HG03060 (cell line): ENCODE measurements around the gene CTRB1.

Source experiments
- ATAC-seq: cut with Tn5 transposase; IDR thresholded peaks from one replicate; pipeline ENCODE4 v1.9.1; 2021; ENCODE audit warnings: low read depth, moderate number of reproducible peaks; ENCODE audit not compliant: unreplicated experiment

CTRB1 gene

DNA sequence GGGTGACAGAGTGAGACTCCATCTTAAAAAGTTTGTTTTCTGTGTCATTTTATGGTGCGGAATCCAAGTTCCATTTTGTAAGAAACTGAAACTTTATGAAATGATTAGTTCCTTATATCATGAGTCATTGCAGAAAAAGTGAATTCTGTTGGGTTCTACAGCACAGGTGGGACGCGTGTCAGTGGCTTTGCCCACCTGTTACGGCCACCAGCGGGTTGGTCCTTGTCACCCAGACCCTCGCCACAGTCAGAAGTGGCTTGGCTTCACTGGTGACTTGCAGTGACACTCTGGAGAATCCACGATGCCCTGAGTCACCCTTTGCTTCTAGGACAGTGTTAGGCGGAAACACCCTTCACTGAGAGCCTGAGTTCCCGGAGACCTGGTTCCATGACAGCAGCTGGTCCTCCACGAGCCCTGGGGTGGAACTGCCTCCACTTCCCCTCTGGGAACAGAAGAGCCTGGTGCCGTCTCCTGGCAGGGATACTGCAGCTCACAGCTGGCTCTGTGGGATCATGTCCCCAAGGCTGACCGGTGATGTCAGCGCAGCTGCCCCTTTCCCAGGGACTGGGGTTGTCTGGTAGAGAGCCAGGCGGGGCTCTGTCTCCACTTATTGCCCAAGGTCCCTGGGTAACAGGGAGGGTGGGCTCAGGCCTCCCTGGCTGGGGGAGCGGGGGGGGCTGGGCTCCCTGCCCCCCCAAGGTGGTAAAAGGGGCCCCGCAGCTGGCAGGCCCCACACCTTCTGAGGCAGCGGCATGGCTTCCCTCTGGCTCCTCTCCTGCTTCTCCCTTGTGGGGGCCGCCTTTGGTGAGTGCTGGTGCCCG lies at the start of gene CTRB1:
CTRB1 (plus strand) TSS at position 733 of the 821 bp plus-strand sequence; CDS start at position 753, 20 bp downstream.
- peak; percentile 69 for ATAC-seq

DNA sequence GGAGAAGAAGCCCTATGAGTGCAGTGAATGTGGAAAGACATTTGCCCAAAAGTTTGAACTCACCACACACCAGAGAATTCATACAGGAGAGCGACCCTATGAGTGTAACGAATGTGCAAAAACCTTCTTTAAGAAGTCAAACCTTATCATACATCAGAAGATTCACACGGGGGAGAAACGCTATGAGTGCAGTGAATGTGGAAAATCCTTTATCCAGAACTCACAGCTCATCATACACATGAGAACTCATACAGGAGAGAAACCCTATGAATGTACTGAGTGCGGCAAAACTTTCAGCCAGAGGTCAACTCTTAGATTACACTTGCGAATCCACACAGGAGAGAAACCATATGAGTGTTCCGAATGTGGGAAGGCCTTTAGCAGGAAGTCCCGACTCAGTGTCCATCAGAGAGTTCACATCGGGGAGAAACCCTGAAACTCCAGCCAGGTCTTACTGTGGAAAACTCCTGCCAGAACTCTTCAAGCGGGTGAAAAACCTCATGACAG lies 48.8 kb upstream of the CTRB1 start:
- no peak for ATAC-seq

DNA sequence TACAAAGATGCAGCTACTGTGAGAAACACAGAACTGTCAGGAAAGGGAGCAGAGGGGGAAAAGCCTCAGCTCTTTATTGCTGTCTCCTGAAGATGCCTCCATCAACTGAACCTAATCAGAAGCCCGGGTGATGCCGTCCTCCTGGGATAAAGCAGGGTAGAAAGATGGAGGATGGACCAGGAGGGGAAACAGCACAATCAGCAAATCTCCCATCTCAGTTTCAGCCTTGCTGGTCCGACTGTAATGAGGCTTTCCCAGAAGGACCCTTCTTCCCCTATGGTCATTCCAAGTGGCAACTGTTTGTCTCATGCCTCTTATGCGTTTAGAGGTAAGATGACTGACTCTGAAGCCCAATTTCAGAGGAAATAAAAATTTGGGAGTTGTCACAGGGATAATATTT lies 46.2 kb upstream of the CTRB1 start:
- no peak for ATAC-seq

DNA sequence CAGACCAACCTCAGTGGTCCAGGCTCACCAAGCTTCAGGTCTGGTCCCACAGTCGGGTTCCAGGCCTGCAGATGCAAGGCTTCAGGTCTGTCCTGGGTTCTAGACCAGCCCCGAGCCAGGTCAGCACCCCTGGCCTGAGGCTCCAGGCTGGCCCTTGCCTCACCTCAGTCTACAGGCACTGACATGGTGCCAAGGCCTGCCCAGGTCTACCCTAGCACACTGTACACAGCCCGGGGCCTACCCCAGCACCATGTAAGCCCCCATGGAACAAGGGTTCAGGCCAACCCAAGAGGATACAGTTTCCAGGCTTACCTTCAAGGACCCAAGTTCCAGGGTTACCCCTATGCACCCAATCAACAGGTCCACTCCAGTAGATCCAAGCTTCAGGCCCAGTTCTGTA lies 43.7 kb upstream of the CTRB1 start:
- ATAC-seq: no peak

DNA sequence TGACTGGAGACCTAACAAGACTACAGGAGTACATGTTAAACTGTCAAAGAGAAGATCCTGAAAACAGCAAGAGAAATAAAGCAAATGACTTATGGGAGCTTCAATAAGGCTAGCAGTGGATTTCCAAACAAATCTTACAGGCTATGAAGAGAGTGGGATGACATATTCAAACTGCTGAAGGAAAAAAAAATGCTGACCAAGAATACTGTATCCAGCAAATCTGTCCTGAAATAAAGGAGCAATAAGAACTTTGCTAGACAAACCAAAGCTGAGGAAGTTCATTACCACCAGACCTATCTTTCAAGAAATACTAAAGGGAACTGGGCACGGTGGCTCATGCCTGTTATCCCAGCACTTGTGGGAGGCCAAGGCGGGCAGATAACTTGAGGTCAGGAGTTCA lies 41.9 kb upstream of the CTRB1 start:
- no peak for ATAC-seq

DNA sequence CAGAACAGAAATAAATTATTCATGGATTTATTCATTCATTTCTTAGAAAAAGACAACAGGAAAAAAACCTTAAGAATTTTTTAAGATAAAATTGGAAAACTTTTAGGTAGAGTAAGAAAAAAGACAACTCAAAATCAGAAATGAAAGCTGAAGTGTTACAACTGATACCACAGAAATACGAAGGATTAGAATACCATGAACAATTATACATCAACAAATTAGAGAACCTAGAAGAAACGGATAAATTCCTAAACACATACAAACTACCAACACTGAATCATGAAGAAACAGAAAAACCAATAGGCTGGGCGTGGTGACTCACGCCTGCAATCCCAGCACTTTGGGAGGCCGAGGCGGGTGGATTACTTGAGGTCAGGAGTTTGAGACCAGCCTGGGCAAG lies 39.6 kb upstream of the CTRB1 start:
- ATAC-seq: no peak

DNA sequence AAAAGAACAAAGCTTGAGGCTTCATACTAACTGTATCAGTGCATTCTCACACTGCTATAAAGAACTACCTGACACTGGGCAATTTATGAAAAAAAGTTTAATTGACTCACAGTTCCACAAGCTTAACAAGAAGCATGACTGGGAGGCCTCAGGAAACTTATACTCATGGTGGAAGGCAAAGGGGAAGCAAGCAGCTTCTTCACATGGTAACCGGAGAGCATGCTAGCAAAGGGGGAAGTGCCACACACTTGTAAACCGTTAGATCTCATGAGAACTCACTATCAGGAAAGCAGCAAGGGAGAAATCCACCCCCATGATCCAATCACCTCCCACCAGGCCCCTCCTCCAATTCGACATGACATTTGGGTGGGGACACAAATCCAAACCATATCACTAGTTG lies 37.2 kb upstream of the CTRB1 start:
- no peak for ATAC-seq

DNA sequence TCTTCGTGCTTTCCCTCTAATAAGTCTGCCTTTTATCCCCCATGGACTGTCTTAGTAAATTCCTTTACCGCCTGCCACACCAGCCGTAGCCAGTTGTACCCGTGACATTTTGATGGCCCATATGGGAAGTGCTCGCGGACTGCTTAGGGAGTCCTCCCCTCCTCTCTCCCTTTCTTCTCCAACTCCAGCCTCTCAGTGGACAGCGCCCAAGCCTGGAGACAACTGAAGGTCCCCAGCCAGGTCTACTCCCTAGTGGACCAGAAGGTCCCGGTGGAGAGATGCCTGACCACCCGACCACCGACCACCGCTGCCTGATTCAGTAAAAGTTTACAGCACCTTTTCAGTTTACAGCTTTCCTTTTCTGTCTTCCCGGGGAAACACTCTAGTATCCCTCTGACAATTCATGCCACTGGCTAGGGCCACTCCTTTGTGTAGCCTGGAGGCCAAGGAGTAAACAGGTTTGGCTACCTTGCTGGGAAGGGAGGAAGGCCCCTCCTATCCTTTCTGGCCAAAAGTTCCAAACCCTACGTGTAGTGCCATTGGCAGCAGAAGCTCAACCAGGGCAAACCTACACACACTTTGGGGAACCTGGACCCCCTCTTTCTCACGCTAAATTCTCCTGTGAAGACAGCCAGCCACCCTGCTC lies 29.8 kb upstream of the CTRB1 start:
- ATAC-seq: no peak

DNA sequence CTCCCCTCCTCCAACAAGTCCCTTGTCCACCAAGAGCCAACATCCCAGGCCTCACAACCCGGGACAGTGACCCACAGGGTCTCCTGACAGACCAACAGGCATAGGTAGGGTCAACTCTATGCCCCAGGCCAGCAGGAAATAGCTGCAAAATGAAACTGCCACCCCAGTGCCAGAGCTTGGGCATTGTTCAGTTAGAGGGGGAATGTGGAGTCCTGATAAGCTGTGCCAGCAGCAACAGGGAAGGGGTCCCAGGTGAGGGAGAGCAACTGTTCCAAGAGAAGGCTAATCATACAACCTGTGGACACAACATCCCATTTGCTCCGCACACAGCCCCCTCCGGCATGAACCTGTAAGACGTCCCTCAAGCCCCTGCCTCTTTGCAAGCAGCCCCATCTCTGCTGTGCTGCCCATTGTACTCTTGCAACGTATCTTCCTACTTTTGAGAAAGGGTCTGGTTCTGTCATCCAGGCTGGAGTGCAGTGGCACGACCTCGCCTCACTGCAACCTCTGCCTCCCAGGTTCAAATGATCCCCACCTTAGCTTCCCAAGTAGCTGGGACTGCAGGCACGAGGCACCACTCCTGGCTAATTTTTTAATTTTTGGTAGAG lies 29.0 kb upstream of the CTRB1 start:
- no peak for ATAC-seq

DNA sequence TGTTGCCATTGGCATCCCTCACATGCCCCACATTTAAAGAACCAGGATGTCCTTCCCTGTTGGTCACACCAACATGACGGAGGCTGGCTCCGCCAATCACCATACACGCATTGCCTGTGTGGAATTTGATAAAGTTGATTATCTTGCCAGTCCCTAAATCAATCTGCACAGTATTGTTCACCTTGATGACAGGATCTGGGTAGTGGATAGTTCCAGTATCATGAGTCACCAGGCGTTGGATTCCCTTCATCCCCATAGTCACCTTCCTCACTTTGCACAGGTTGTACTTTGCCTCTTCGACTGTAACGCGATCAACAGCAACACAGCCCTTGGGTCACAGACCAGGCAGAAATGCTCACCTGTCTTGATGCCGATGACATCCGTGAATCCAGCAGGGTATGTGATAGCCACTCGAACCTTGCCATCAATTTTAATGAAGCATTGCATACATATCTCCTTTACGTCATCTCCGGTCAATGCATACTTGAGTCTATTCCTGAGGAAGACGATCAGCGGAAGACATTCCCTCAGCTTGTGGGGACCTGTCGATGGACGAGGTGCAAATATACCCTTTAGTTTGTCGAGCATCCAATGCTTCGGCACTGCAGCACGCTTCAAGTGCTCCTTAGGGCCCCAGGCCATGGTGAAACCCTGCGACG lies 26.1 kb upstream of the CTRB1 start:
- ATAC-seq: no peak

DNA sequence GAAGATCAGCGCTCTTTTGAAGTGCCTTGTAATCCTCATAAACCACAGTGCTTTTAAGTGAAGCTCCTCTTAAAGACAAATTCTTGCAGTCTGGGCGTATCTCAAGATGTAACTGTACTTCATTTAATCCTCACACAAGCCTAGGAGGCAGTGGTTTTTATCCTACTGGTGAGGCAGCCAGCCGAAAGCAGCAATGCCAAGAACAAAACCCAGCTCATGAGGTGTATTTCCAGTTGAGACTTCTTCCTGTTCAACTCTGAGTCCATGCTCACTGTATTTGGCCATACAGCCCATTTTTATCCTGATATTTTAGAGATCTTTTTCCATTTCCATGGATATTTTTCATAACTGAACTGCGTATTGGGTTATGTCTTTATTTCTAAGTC lies 25.5 kb upstream of the CTRB1 start:
- no peak for ATAC-seq

DNA sequence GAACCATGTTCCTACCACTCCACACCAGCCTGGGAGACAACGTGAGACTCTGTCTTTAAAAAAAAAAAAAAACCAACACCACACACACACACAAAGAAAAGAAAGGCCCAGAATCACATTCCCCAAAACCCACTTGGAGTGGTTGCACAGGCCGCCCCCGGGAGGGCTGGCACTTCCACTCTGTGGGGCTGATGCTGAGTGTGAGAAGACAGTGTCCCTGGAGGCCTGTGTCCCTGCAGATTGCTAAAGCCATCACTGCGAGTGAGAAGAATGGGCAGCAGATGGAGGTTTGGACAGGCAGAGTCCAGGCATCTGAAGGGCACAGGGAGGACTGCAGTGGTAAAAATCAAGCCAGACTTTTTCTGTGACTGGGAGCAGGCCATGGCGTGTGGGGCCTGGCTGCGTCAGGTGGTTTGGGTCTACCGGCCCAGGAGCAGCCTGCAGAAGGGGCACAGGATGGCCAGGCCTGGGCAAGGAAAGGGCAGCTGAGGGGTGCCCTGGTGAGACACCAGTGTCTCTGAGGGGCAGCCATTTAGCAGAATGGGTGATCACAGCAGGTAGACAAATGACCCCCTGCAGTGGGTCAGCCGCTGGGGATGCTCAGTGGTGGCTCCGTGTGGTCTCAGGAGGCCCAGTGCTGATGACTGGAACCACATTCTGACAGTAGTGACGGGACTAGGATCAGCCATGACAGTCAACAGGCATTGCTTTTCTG lies 24.9 kb upstream of the CTRB1 start:
- ATAC-seq: no peak

DNA sequence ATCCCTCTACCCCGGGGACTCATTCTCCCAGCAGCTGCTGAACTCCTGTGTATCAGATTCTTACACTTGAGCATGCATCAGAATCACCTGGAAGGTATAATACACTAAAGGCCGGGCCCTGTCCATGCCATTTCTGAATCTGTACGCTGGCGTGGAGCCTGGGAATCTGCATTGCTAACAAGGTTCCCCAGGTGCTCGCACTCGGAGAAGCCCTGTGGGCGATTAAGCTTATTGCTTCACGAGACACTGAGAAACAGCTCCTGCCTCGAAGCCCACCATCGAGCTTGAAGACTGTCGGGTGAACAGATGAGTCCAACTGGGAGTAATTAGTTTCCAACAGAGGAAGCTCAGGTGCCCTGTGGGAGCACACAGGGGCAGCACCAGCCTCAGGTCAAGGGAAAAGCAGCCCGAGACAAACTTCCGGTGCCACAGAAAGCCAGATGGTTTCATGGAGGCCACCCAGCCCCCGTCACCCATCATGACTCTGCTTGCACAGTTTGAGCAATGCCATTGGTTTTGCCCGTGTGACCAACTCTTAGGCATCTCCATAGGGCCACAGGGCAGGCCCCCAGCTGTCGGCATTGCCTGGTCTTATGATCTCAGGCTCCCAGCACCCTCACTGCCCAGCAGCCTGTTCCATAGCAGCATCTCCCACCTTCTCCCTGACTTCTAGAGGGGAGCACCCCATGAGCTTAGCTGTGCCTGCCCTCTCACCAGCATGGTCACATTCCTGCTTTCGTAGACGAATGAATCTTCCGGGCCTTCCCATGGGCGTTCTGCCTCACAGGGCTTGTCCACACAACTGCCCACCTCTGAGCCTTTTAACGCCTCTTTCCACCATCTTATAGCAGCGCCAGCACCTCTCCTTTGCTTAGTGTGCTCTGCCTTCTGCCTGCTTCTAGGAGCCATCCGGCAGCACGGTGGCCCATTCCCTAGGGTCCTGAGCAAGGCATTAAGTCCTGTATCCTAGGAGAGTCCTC lies 22.7 kb upstream of the CTRB1 start:
- no peak for ATAC-seq

DNA sequence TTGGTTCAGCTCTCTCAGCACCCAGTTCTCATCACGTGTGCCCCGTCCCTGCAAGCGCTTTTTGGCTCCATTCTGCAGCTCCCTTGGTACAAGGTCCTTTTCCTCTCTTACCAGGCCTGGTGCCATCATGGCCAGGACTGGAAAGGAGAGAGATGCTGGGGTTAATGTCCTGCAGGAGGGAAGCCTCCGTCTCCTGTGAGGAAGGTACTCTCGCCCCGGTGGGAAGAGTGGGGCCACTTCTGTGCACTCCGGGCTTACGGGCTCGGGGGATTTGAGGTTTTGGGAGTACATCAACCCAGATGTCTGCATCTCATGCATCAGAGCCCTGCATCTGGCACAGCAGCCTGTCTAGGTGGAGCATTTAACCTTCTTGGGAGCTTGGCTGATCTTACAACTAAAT lies 22.0 kb upstream of the CTRB1 start:
- ATAC-seq: no peak

DNA sequence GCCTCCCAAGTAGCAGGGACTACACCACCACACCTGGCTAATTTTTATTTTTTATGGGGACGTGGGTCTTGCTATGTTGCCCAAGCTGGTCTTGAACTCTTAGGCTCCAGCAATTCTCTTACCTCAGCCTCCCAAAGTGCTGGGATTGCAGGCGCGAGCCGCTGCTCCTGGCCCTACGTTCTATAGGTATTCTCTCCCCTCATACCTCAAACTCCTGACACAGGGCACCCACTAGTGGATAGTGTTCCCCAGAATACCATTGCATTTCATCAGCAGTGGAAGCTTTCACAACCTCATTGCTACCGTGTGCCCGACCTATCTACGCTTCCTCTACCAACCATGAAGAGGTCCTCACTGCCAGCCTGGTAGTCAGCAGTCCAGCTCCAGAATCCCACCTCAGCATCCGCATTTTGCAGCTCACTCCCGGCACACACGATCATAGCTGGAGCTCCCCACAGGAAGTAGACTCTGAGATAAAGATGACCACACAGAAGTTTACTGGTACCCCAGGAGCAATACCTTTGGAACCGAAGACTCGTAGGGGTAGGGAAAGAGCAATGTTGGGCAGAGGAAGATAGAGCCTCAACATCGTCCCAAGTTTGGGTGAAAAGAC lies 21.2 kb upstream of the CTRB1 start:
- ATAC-seq: no peak

DNA sequence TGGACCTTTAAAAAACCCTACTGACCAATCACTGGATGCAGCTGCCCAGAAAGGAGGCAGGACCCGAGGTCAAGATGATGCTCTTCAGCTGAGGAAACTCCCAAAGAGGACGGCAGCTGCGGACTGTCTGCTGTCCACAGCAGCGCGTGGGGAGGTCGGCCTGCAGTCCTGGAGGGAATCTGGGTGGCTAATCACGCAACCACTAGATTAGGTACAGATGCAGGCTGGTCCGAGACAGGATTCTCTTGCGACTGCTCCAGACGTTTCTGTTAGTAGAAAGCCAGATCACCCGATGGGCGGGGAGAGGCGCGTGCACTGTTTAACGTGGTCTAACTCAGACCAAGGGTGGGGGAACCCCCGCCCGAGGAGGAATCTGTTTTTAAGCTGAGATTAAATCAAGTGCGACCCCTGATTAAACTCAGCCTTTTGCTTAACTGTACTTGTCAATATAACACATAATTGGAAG lies 20.6 kb upstream of the CTRB1 start:
- no peak for ATAC-seq

DNA sequence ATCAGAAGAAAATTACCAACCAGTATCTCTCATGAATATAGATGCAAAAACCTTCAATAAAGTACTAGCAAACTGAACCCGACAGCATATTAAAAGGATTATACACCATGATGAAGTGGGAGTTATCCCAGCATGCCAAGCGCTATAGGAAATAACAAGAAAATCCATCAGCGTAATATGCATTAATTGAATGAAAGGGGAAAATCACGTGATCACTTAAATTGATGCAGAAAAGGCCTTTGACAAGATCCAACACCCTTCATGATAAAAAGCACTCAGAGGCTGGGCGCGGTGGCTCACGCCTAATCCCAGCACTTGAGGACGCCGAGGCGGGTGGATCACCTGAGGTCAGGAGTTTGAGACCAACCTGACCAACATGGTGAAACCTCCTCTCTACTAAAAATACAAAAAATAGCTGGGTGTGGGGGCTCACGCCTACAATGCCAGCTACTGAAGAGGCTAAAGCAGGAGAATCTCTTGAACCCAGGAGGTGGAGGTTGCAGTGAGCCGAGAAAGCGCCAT lies 16.7 kb upstream of the CTRB1 start:
- ATAC-seq: no peak

DNA sequence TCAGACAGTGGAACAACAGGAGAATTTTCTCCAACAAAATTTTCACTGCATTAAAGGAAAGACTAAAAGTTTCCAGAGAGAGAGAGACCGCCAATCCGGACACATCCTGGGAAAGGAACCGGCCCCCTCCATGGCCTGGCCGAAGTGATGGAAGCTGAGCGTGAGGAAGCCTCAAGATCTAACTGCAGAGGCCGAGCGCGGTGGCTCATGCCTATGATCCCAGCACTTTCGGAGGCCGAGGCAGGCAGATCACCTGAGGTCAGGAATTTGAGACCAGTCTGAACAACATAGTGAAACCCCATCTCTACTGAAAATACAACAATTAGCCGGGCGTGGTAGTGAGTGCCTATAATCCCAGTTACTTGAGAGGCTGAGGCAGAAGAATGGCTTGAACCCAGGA lies 15.7 kb upstream of the CTRB1 start:
- ATAC-seq: no peak
